GM12801 (cell line): Measurements from ENCODE around the gene BCO1.

Experiments
- CTCF ChIP-seq: IDR thresholded peaks from one replicate; pipeline ENCODE4 v1.5.1; 2011; ENCODE audit warnings: control low read depth; ENCODE audit not compliant: insufficient read length; ENCODE audit errors: extremely low read depth

BCO1 gene

GRCh38 chr16:81219151-81219550 lies 19.3 kb upstream of the BCO1 start:
- no peak for TF ChIP-seq CTCF

- no peak for TF ChIP-seq CTCF
Observed at GRCh38 chr16:81220349-81220748, 18.1 kb upstream of the BCO1 start.

GRCh38 chr16:81221731-81222130 lies 16.8 kb upstream of the BCO1 start:
- no peak for TF ChIP-seq CTCF

- TF ChIP-seq CTCF = no peak
Observed at GRCh38 chr16:81224824-81225223, 13.7 kb upstream of the BCO1 start.

GRCh38 chr16:81227785-81228184 lies 10.7 kb upstream of the BCO1 start:
- no peak for TF ChIP-seq CTCF

GRCh38 chr16:81229811-81230210 lies 8.7 kb upstream of the BCO1 start:
- TF ChIP-seq CTCF = no peak

- no peak for TF ChIP-seq CTCF
Observed at GRCh38 chr16:81231014-81231413, 7.5 kb upstream of the BCO1 start.
